SH-SY5Y (cell line): ENCODE measurements around the gene TUBB2A.

ENCODE experiments used
- GATA2 ChIP-seq: IDR thresholded peaks from 2 replicates; pipeline ENCODE4 v1.6.1; 2011; ENCODE audit warnings: mild to moderate bottlenecking, low read depth, low read length
- GATA3 ChIP-seq: IDR thresholded peaks from 2 replicates; pipeline ENCODE4 v1.6.1; 2011; ENCODE audit warnings: low read depth, mild to moderate bottlenecking, low read length, moderate library complexity

GRCh38 chr6:3183066-3183465 is 25.7 kb upstream of the TUBB2A start:
- TF ChIP-seq GATA3 (no peak), GATA2 (no peak)
